K562 (cell line): Measurements from ENCODE around the gene IZUMO4. TPM values are rescaled to one million over a fixed set of nuclear protein-coding genes. Genes with fewer than 3 reads are reported as not detected.

Experiments used
- ATAC-seq: fragments of 200-7000 bp; cut with Tn5 transposase; 3 replicates; pipeline ENCODE4 v1.9.1; 2020; ENCODE audit warnings: moderate library complexity
- BruUV-seq: library from RNA; stranded (reverse); fragments of 400-500 nt; replicated peaks from 2 replicates; lab custom pipeline; 2021; lab: Mats Ljungman, UMichigan
- CTCF ChIA-PET: fragments of 300-600 bp; formaldehyde crosslinking; extraction: SDS; loops from one replicate; lab custom pipeline; 2021; ENCODE audit warnings: low intra/inter-chr PET ratio; lab: Yijun Ruan, JAX
- POLR2A ChIA-PET: fragments of 300-600, 350-650 bp; sonication (Branson Sonifier 250); formaldehyde crosslinking; extraction: SDS; loops from one replicate; lab custom pipeline; 2021; ENCODE audit warnings: antibody characterized with exemption, inconsistent platforms; lab: Yijun Ruan, JAX
- DNase-seq, 4 experiments: peaks; one replicate each; pipeline versions ENCODE4 v3.0.0 to v3.0.0-alpha.2; 2011 to 2018; ENCODE audit warnings: low spot score in 3 of 4, mixed read lengths in 3 of 4; ENCODE audit errors: extremely low read depth in 1 of 4
- FAIRE-seq: peaks from 2 replicates; lab custom pipeline; 2011; peaks lifted over from hg19 to GRCh38; lab: Jason Lieb, UNC
- H2AFZ ChIP-seq: 2 replicates; pipeline ENCODE4 v1.6.0; 2011; ENCODE audit warnings: low read depth, low read length, control low read depth, inconsistent platforms
- H3K27ac ChIP-seq: fragments of 200-600 bp; 3 replicates; pipeline ENCODE4 v1.8.0; 2011; ENCODE audit warnings: low read depth, mild to moderate bottlenecking, control low read depth, inconsistent platforms, low read length, moderate library complexity, mixed read lengths; ENCODE audit errors: extremely low read depth
- H3K27me3 ChIP-seq, 2 experiments: fragments of 300-600 bp in 1 of 2; 2 replicates in 1 of 2; 3 replicates in 1 of 2; pipeline versions ENCODE4 v1.6.0 to v1.8.0; 2011; ENCODE audit warnings: inconsistent platforms in 2 of 2, low read length in 2 of 2, mild to moderate bottlenecking in 1 of 2, mixed read lengths in 1 of 2, moderate library complexity in 1 of 2; ENCODE audit not compliant: control insufficient read depth in 2 of 2, insufficient read depth in 2 of 2
- H3K36me3 ChIP-seq: fragments of 300-600 bp; 3 replicates; pipeline ENCODE4 v1.8.0; 2011; ENCODE audit warnings: mild to moderate bottlenecking, low read length, inconsistent platforms; ENCODE audit not compliant: control insufficient read depth, insufficient read depth
- H3K4me1 ChIP-seq, 2 experiments: fragments of 200-600 bp in 1 of 2; replicated peaks in 1 of 2; 2 replicates in 1 of 2; 3 replicates in 1 of 2; pipeline versions ENCODE4 v1.5.1 to v1.8.0; 2011; ENCODE audit warnings: inconsistent platforms in 2 of 2, low read length in 2 of 2, mild to moderate bottlenecking in 1 of 2, mixed read lengths in 1 of 2, moderate library complexity in 1 of 2; ENCODE audit not compliant: control insufficient read depth in 2 of 2, insufficient read depth in 2 of 2
- H3K4me2 ChIP-seq: 2 replicates; pipeline ENCODE4 v1.6.1; 2011; ENCODE audit warnings: low read length, control low read depth, inconsistent platforms, mixed read lengths; ENCODE audit not compliant: insufficient read depth
- H3K4me3 ChIP-seq: fragments of 200-600 bp; sonication (generic), shearing (Covaris generic); 2 replicates; pipeline ENCODE4 v1.5.1; 2016; ENCODE audit warnings: control low read depth, inconsistent platforms
- H3K79me2 ChIP-seq: fragments of 200-600 bp; 3 replicates; pipeline ENCODE4 v1.8.0; 2011; ENCODE audit warnings: low read length, inconsistent platforms; ENCODE audit not compliant: control insufficient read depth, insufficient read depth
- H3K9ac ChIP-seq, 2 experiments: 2 replicates each; pipeline versions ENCODE4 v1.6.0 to v1.6.1; 2011; ENCODE audit warnings: low read depth in 2 of 2, low read length in 2 of 2, control low read depth in 1 of 2, inconsistent platforms in 1 of 2, mild to moderate bottlenecking in 1 of 2, mixed read lengths in 1 of 2; ENCODE audit not compliant: insufficient read depth in 1 of 2
- H3K9me1 ChIP-seq: one replicate; pipeline ENCODE4 v1.6.0; 2011; ENCODE audit warnings: inconsistent platforms, mild to moderate bottlenecking, low read length, moderate library complexity; ENCODE audit not compliant: control insufficient read depth, insufficient read depth
- H3K9me3 ChIP-seq: replicated peaks from 2 replicates; pipeline ENCODE4 v1.5.1; 2011; ENCODE audit warnings: low read depth, low read length, inconsistent platforms; ENCODE audit not compliant: control insufficient read depth, insufficient read depth
- H4K20me1 ChIP-seq: replicated peaks from 2 replicates; pipeline ENCODE4 v1.6.1; 2011; ENCODE audit warnings: low read length, inconsistent platforms, mixed read lengths; ENCODE audit not compliant: control insufficient read depth, insufficient read depth
- CEBPZ ChIP-seq: fragments of 150-350 bp; IDR thresholded peaks from 2 replicates; pipeline ENCODE4 v1.6.1; 2014; ENCODE audit warnings: low read depth, mild to moderate bottlenecking, low read length, borderline replicate concordance
- ETS2 ChIP-seq: IDR thresholded peaks from 2 replicates; pipeline ENCODE4 v1.6.1; 2016; ENCODE audit warnings: borderline replicate concordance, missing genetic modification characterization, mild to moderate bottlenecking, moderate library complexity, missing compliant biosample characterization; ENCODE audit not compliant: poor library complexity, severe bottlenecking
- FOXK1 ChIP-seq: sonication (generic); formaldehyde crosslinking; IDR thresholded peaks from 2 replicates; pipeline ENCODE4 v1.8.0; 2022; ENCODE audit warnings: missing genetic modification reagents, mild to moderate bottlenecking, borderline replicate concordance
- PBX2 ChIP-seq, 2 experiments: IDR thresholded peaks in 1 of 2; conservative IDR thresholded peaks in 1 of 2; 2 replicates each; pipeline ENCODE4 v1.6.1; 2016; ENCODE audit warnings: low read depth in 2 of 2, mild to moderate bottlenecking in 1 of 2, missing compliant biosample characterization in 1 of 2, missing genetic modification characterization in 1 of 2, moderate library complexity in 1 of 2
- PHTF2 ChIP-seq: fragments of 250-450 bp; sonication (Bioruptor Pico); IDR thresholded peaks from 2 replicates; pipeline ENCODE4 v1.5.0; 2021; ENCODE audit warnings: mild to moderate bottlenecking
- STAT5A ChIP-seq: IDR thresholded peaks from 2 replicates; pipeline ENCODE4 v1.6.1; 2012; ENCODE audit warnings: low read length, inconsistent platforms, borderline replicate concordance
- STAT6 ChIP-seq: sonication (generic); formaldehyde crosslinking; IDR thresholded peaks from 2 replicates; pipeline ENCODE4 v1.8.1; 2023; ENCODE audit warnings: mild to moderate bottlenecking, missing genetic modification reagents
- TAL1 ChIP-seq: fragments of 450-650 bp; IDR thresholded peaks from 2 replicates; pipeline ENCODE4 v1.6.1; 2016; ENCODE audit warnings: mild to moderate bottlenecking
- UBTF ChIP-seq, 2 experiments: IDR thresholded peaks; 2 replicates each; pipeline ENCODE4 v1.6.1; 2012; ENCODE audit warnings: improper control_type of control experiment in 2 of 2, low read depth in 2 of 2, low read length in 2 of 2, borderline replicate concordance in 1 of 2
- ZNF24 ChIP-seq: fragments of 450-650 bp; IDR thresholded peaks from 2 replicates; pipeline ENCODE4 v1.6.1; 2016
- WGBS: fragments of 100-300 bp; shearing (Covaris generic); methylation state at CpG from one replicate; pipeline ENCODE4 v1.1.6; 2016; ENCODE audit warnings: low coverage, mixed read lengths; ENCODE audit not compliant: insufficient coverage; ENCODE audit errors: missing lambda C conversion rate; 5-methylcytosine and 5-hydroxymethylcytosine counted together
- in situ Hi-C: fragments of 300-500 bp; cut with MboI; formaldehyde crosslinking; loops from 4 replicates; pipeline ENCODE4 v1.15.0; 2018; ENCODE audit warnings: inconsistent platforms, mixed read lengths
- intact Hi-C: fragments of 100-400 bp; cut with micrococcal nuclease; formaldehyde crosslinking; loops from 2 replicates; pipeline ENCODE4 v1.14.2; 2022
- polyA plus RNA-seq, 8 experiments: library from polyadenylated mRNA; depleted of rRNA in 4 of 8; stranded (reverse) in 5 of 8; unstranded in 3 of 8; fragments of >200 nt; fragmentation: Nextera tagmentation in 2 of 8; fragmentation: Illumina TruSeq in 1 of 8; extraction: Ambion mirVana in 2 of 8; extraction: Trizol in 1 of 8; gene quantifications; 2 replicates each; pipeline versions ENCODE4 v1.2.1 to v1.2.3, GENCODE V29; 2011 to 2014; ENCODE audit warnings: inconsistent platforms in 1 of 8, missing spikeins in 1 of 8
- total RNA-seq, 7 experiments: library from RNA; depleted of rRNA in 6 of 7; stranded (reverse); fragments of >200 nt in 6 of 7; fragmentation: Illumina TruSeq in 2 of 7; extraction: Trizol in 2 of 7; gene quantifications; 2 replicates each; pipeline versions ENCODE4 v1.2.1 to v1.2.3, GENCODE V29; 2011 to 2021; ENCODE audit warnings: low replicate concordance in 1 of 7

The IZUMO4 gene
- total and polyA plus RNA-seq, 9 of the 15 experiments (the other 6 are each of a cell fraction or from before 2014, with no cell fraction given) = 0.07 to 3.9 (median 1.2) TPM

GRCh38 chr19:2114218-2114617 is 17.5 kb downstream of the IZUMO4 start:
- Histone ChIP-seq H3K9ac (no peak overlapping the region), H3K27me3 (no peaks in the 10 kb centered on the region), H2AFZ (no peak overlapping the region), H3K4me2 (no peak overlapping the region), H3K4me3 (no peak overlapping the region), H3K9me1 (no peaks in the 10 kb centered on the region), H3K36me3 (peaks cover 98% of the 10 kb centered on the region), H3K27ac (no peak overlapping the region), H3K79me2 (no peaks in the 10 kb centered on the region), H4K20me1 (no peaks in the 10 kb centered on the region; the same call in 1 of the 2 replicates), H3K9me3 (no peaks in the 10 kb centered on the region), H3K4me1 (peaks cover 0 to 12% of the 10 kb centered on the region in 2 experiments; a peak in 1 of 5 replicates)
- no peak for TF ChIP-seq FOXK1 (CRISPR knock-in tag)
- TF ChIP-seq STAT5A = no peak
- TF ChIP-seq STAT6 = no peak
- no peak for TF ChIP-seq ZNF24
- TF ChIP-seq CEBPZ = no peak
- TF ChIP-seq TAL1 = no peak
- no peak for TF ChIP-seq PHTF2 (CRISPR knock-in tag)
- no peak for TF ChIP-seq UBTF (IDR thresholded peaks at IDR 0.05; ENCODE audit: borderline replicate concordance in 1 of 2, low read depth in 2 of 2, low read length in 2 of 2)
- TF ChIP-seq ETS2 (tag) = no peak
- no peak for TF ChIP-seq PBX2 (CRISPR knock-in tag; IDR thresholded peaks at IDR 0.05; ENCODE audit: low read depth)
- TF ChIP-seq PBX2 (tag; conservative IDR thresholded peaks at IDR 0.05; ENCODE audit: low read depth) = no peak
- in situ Hi-C loops (no loop called here), intact Hi-C loops (no loop called here)
- POLR2A ChIA-PET = no interaction called here
- DNase-seq = no peak
- 99% methylated on average over 6 of the region's 9 CpGs for WGBS
- ATAC-seq = no peak
- BruUV-seq = no TSS peak
- no peak for FAIRE-seq
- CTCF ChIA-PET = no interaction called here
